GM19455 (cell line): ENCODE results near the gene ZBTB40.

Experiments used
- ATAC-seq: cut with Tn5 transposase; IDR thresholded peaks from one replicate; pipeline ENCODE4 v1.9.1; 2021; ENCODE audit not compliant: unreplicated experiment

Gene ZBTB40

GRCh38 chr1:22552021-22552420 is 100.4 kb downstream of the ZBTB40 start:
- no peak for ATAC-seq

GRCh38 chr1:22553104-22553880 is 101.6 kb downstream of the ZBTB40 start:
- no peak for ATAC-seq

GRCh38 chr1:22553991-22554522 is 102.4 kb downstream of the ZBTB40 start:
- ATAC-seq: no peak

GRCh38 chr1:22555371-22555656 is 103.7 kb downstream of the ZBTB40 start:
- no peak for ATAC-seq

GRCh38 chr1:22556391-22557104 is 104.9 kb downstream of the ZBTB40 start:
- no peak for ATAC-seq

- no peak for ATAC-seq
Measured at GRCh38 chr1:22557341-22557950, 105.8 kb downstream of the ZBTB40 start.

GRCh38 chr1:22562584-22563583 is 111.2 kb downstream of the ZBTB40 start, which contains the start of gene EPHA8:
TSS of gene EPHA8 (plus strand) at chr1:22563489. CDS start at chr1:22563636, 147 bp downstream.
- no peak for ATAC-seq

- no peak for ATAC-seq
Measured at GRCh38 chr1:22563671-22564602, 112.3 kb downstream of the ZBTB40 start.

GRCh38 chr1:22566161-22566560 is 114.5 kb downstream of the ZBTB40 start:
- ATAC-seq: no peak

GRCh38 chr1:22567197-22567596 is 115.5 kb downstream of the ZBTB40 start:
- no peak for ATAC-seq

GRCh38 chr1:22567994-22568393 is 116.3 kb downstream of the ZBTB40 start:
- no peak for ATAC-seq

GRCh38 chr1:22569269-22569668 is 117.6 kb downstream of the ZBTB40 start:
- ATAC-seq: no peak

GRCh38 chr1:22570140-22570909 is 118.7 kb downstream of the ZBTB40 start:
- ATAC-seq: no peak

GRCh38 chr1:22572818-22573217 is 121.2 kb downstream of the ZBTB40 start:
- no peak for ATAC-seq

- no peak for ATAC-seq
Measured at GRCh38 chr1:22573237-22573636, 121.6 kb downstream of the ZBTB40 start.

GRCh38 chr1:22575532-22576149 is 124.0 kb downstream of the ZBTB40 start:
- ATAC-seq: no peak

- ATAC-seq: no peak
Measured at GRCh38 chr1:22576150-22576544, 124.5 kb downstream of the ZBTB40 start.

- ATAC-seq: no peak
Measured at GRCh38 chr1:22576617-22577016, 125.0 kb downstream of the ZBTB40 start.
